SK-N-MC (cell line): ENCODE data around the gene PABPN1L.
"Not testable (repeated sequence)": the region's sequence is repeated elsewhere in the genome, so short reads cannot be mapped to it uniquely, and the experiment has no call there.

Source experiments
- DNase-seq: peaks from one replicate; pipeline ENCODE4 v3.0.0-alpha.2; 2011; ENCODE audit warnings: low read depth, low spot score
- H3K27ac ChIP-seq: fragments of 200-600 bp; sonication (generic); 2 replicates; pipeline ENCODE4 v1.5.1; 2016; ENCODE audit warnings: mixed run types
- H3K36me3 ChIP-seq: fragments of 200-600 bp; sonication (generic); 2 replicates; pipeline ENCODE4 v1.6.1; 2017; ENCODE audit warnings: antibody characterized with exemption, low read length, mixed read lengths; ENCODE audit not compliant: insufficient read depth
- H3K4me3 ChIP-seq: fragments of 200-600 bp; sonication (generic); 2 replicates; pipeline ENCODE4 v1.5.1; 2016
- H3K9ac ChIP-seq: fragments of 200-600 bp; sonication (generic); 2 replicates; pipeline ENCODE4 v1.8.0; 2017; ENCODE audit warnings: mixed run types, mixed read lengths; ENCODE audit not compliant: insufficient read length
- H3K9me3 ChIP-seq: fragments of 200-600 bp; sonication (generic); 2 replicates; pipeline ENCODE4 v1.6.1; 2017; ENCODE audit warnings: low read depth, mild to moderate bottlenecking, antibody characterized with exemption, low read length, moderate library complexity, mixed read lengths
- EZH2 ChIP-seq: fragments of 200-600 bp; sonication (generic); IDR thresholded peaks from one replicate; pipeline ENCODE4 v1.6.1; 2017; ENCODE audit warnings: antibody characterized with exemption
- FOXP2 ChIP-seq: optimal IDR thresholded peaks from 2 replicates; pipeline ENCODE3; 2011; ENCODE audit warnings: mild to moderate bottlenecking, moderate library complexity; ENCODE audit not compliant: insufficient read depth; ENCODE audit errors: extremely low read length, control extremely low read depth
- POLR2AphosphoS5 ChIP-seq: IDR thresholded peaks from 2 replicates; pipeline ENCODE4 v1.6.1; 2012; ENCODE audit warnings: mild to moderate bottlenecking, low read depth, low read length, borderline replicate concordance

Gene PABPN1L

DNA sequence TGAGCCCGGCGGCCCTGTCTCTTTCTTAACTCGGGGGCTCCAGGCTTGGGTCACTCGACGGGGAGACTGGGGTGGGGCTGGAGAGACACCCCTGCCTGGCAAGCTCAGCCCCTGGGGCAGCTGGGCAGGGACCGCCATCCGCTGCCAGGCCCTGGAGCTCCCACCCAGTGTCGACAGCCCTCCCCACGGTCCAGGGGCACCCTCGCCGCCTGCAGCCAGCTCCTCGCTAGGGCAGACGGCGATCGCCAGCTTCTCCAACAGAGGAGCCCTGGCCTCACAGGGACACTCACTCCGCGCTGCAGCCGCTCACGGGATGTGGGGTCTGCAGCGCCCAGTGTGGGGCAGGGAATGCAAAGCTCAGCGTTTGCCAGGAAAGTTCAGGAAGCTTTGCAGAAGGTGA, 38.7 kb downstream of the PABPN1L start:
- DNase-seq = no peak
- no peak overlapping the region for H3K4me3 ChIP-seq
- no peak for TF ChIP-seq FOXP2
- TF ChIP-seq POLR2AphosphoS5 = no peak
- TF ChIP-seq EZH2 = no peak
- H3K9me3 ChIP-seq = no peaks in the 10 kb centered on the region
- H3K9ac ChIP-seq = no peak overlapping the region
- H3K36me3 ChIP-seq = no peaks in the 10 kb centered on the region
- H3K27ac ChIP-seq = no peak overlapping the region

DNA sequence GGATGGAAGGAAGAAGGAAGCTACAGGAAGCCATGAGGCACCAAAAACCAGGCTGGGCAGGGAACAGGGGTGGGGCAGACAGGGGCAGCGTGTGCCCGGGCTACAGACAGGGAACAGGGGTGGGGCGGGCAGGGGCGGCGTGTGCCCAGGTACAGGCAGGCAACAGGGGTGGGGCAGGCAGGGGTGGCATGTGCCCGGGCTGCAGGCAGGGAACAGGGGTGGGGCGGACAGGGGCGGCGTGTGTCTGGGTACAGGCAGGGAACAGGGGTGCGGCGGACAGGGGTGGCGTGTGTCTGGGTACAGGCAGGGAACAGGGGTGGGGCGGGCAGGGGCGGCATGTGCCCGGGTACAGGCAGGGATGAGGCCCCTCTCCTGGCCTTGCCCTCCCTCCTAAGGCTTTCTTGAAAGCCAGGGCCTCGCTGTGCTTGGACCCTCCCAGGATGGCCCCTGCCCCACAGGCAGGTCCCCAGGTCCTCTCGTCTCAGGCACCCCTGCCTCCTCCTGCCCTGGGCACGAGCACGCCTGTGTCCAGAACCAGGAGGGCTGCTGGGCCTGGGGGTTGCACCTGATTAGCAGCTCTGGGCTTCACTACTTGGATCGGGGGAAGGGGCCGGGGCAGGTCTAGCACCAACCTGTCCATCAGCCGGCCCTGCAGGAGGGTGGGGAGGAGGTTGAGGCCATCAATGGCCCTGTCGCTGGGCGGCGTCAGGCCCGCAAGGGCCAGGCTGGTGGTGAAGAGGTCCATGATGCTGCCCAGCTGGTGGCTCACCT, 40.2 kb downstream of the PABPN1L start:
- Histone ChIP-seq H3K27ac (no peak overlapping the region), H3K36me3 (no peaks in the 10 kb centered on the region), H3K9me3 (no peaks in the 10 kb centered on the region), H3K9ac (no peak overlapping the region), H3K4me3 (no peak overlapping the region)
- TF ChIP-seq EZH2 (no peak), FOXP2 (no peak), POLR2AphosphoS5 (no peak)
- DNase-seq = no peak

DNA sequence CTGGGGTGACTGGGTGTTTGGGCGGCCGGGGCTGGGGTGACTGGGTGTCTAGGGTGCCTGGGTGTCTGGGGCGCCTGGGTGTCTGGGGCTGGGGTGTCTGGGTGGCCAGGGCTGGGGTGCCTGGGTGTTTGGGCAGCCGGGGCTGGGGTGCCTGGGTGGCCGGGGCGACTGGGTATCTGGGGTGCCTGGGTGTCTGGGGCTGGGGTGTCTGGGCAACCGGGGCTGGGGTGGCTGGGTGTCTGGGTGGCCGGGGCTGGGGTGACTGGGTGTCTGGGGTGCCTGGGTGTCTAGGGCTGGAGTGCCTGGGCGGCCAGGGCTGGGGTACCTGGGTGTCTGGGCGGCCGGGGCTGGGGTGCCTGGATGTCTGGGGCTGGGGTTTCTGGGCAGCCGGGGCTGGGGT, 41.3 kb downstream of the PABPN1L start:
- no peak for TF ChIP-seq EZH2
- no peak for TF ChIP-seq FOXP2
- no peak for TF ChIP-seq POLR2AphosphoS5
- no peaks in the 10 kb centered on the region for H3K36me3 ChIP-seq
- DNase-seq = no peak
- H3K9ac ChIP-seq = no peak overlapping the region
- no peak overlapping the region for H3K4me3 ChIP-seq
- H3K9me3 ChIP-seq = no peaks in the 10 kb centered on the region
- no peak overlapping the region for H3K27ac ChIP-seq

- no peaks in the 10 kb centered on the region for H3K36me3 ChIP-seq
- no peak overlapping the region for H3K9ac ChIP-seq
- H3K9me3 ChIP-seq = no peaks in the 10 kb centered on the region
- TF ChIP-seq FOXP2 (no peak), POLR2AphosphoS5 (no peak), EZH2 (no peak)
- no peak for DNase-seq
- H3K27ac ChIP-seq = no peak overlapping the region
- no peak overlapping the region for H3K4me3 ChIP-seq
Measured at GRCh38 chr16:88824256-88825077, 42.0 kb downstream of the PABPN1L start.

- not testable (repeated sequence) for H3K9me3 ChIP-seq, H3K9ac ChIP-seq, H3K36me3 ChIP-seq, H3K27ac ChIP-seq, H3K4me3 ChIP-seq, DNase-seq
Measured at GRCh38 chr16:88823646-88824045, 42.8 kb downstream of the PABPN1L start.

- no peak overlapping the region for H3K4me3 ChIP-seq
- no peaks in the 10 kb centered on the region for H3K9me3 ChIP-seq
- H3K36me3 ChIP-seq = no peaks in the 10 kb centered on the region
- H3K9ac ChIP-seq = no peak overlapping the region
- no peak for DNase-seq
- H3K27ac ChIP-seq = no peak overlapping the region
- TF ChIP-seq POLR2AphosphoS5 (no peak), FOXP2 (no peak), EZH2 (no peak)
Measured at GRCh38 chr16:88822281-88823040, 44.0 kb downstream of the PABPN1L start.

GRCh38 chr16:88821168-88821850, 45.2 kb downstream of the PABPN1L start:
- Histone ChIP-seq H3K4me3 (no peak overlapping the region), H3K36me3 (no peaks in the 10 kb centered on the region), H3K27ac (no peak overlapping the region), H3K9me3 (no peaks in the 10 kb centered on the region), H3K9ac (no peak overlapping the region)
- TF ChIP-seq POLR2AphosphoS5 = no peak
- no peak for TF ChIP-seq EZH2
- no peak for TF ChIP-seq FOXP2
- no peak for DNase-seq
